Hippocampal formation (tissue), 2 donors: ENCODE results near the gene STBD1.
A peak's percentile ranks its signal among the peaks of the same experiment; 100 is the strongest.
"Not testable (repeated sequence)": the region's sequence is repeated elsewhere in the genome, so short reads cannot be mapped to it uniquely, and the experiment has no call there.

Source experiments
- DNase-seq, 2 donors: peaks; one replicate each; lab custom pipeline; 2025; lab: John Stamatoyannopoulos, UW

Gene STBD1

GRCh38 chr4:76283900-76284299 lies 22.6 kb upstream of the STBD1 start:
- DNase-seq = no peak

GRCh38 chr4:76287811-76288210 lies 18.7 kb upstream of the STBD1 start:
- not testable (repeated sequence) for DNase-seq

DNA sequence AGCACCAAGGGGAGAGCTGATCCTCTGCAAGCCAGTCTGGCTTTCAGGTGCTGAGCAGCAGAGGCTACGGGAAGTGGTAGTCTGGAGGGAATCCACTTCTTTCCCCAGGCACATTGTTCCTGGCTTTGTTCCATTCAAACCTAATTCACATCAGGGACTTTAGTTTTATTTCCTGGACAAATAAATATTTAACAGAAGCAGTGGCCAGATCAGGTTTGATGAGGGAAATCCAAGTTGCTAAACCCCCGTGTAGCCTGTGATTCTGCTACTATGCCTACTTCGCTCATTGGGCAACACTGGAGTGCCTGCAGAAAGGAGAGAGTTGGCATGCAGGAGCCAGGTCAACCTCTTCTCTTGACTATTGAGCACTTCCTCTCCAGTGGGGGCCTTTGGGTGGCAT lies 13.8 kb upstream of the STBD1 start:
- no peak for DNase-seq

- DNase-seq = no peak
Observed at GRCh38 chr4:76293772-76294171, 12.8 kb upstream of the STBD1 start.

DNA sequence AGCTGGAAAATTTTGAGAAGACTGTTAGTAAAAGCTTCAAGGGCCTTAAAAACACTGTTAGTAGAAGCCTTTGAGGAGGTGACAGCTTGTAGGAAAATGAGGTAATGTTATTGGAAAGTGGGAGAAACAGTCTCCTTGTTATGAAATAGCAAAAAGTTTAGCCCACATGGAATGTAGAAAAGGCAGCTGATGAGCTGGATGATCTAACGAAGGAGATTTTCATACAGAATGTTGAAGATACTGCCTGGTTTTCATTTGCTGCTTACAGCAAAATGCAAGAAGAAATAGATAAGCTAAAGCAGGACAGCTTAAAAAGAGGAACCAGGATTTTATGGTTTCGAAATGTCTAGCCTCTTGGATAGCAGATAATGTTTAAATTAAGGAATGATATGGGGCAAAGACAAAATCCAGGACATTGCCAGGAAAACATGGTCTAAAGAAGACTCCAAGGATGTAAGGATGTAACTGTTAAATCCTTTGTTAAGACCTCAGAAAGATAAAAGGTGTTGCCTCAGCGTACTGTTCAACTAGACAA lies 10.2 kb upstream of the STBD1 start:
- DNase-seq = no peak

DNA sequence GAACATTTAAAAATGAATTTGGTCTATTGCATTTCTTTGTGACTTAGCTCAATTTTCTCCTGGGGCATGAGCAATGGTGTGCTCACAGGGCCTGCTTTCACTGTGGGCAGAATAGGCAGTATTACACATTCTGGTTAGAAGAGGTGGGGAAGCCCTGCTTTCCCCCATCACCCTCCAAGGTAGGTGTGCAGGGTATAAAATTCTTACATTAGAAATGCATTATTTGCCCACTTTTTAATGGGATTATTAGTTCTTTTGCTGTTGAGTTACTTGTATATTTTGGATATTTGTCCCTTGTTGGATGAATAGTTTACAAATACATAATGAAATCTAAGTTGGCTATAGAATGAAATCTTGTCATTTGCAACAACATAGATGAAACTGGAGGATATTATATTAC lies 8.3 kb upstream of the STBD1 start:
- no peak for DNase-seq

DNA sequence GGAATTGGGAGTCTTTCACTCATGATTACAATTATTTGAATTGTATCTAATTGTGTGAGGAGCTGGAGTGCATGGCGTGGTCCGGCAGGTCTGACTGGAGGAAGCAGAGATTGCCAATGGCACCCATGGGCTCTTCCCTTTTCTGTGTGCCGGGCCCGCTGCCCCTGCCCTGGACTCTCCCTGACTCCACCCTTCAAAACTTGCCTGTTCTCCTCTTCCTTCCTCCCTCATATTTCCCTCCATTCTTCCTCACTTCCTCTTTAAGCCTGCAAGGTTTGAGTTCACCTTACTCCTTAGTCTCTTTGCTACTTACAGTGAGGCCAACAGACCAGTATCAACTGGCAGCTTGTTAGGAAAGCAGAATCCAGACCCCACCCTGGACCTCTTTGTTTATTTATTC lies 6.5 kb upstream of the STBD1 start:
- DNase-seq = no peak

DNA sequence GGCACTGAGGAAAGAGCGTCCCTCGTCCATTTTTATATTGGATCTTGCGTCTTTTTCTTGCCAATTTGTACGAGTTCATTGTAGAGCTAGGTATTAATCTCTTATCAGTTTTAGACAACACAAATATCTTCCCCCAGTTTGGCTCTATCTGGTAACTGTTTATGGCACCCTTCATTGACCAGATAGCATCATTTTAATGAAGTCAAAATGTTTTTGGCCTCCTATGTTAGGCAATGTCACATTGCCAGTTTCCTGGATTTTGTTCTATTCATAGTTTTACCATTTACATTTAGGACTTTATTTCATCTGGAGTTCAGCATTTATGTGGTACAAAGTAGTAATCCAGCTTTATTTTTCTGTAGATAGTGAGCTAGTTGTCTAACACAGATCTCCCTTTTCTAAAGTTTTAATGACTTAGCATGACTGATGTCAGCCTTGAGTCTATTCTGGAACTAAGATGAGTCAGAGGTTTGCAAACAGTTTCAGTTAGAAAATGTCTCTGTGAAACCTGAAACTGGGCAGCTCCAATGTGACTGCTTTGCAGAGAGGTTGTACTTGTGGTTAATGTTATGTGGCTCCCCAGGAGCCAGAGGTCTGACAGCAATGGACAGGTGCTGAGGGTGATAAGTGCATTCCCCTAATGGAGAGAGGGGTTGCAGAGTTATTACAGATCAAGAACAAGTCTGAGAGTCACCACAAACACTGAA lies 5.3 kb upstream of the STBD1 start:
- DNase-seq = no peak

- DNase-seq = no peak
Observed at GRCh38 chr4:76301775-76302162, 4.8 kb upstream of the STBD1 start.

DNA sequence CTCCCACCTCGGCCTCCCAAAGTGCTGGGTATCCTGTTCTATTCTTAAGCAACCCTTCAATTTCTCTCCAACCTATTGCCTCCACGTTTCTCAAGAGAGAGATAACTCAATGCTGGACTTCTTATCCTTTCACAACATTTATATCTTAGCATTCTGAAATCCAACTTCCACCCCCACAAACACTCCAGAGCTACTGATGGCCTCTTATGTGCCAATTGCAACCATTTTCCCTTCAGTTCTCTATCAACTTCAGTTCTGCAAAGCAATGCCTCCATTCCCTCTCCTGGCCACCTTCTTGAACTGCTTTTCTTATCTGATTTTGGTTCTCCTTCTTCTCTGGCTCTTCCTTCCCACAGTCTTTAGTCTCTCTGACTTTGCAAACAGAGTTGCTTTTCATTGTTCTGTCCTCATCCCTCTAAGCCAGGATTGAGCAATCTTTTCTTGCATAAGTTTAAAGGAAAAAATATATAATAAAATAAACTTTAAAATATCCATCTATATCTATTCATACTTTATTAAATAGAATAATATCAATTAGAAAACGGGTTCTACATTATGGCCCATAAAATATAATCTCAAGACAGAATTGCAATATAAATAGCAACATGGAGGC lies 3.6 kb upstream of the STBD1 start:
- DNase-seq = no peak

GRCh38 chr4:76305033-76305687 lies 1.4 kb upstream of the STBD1 start:
- no peak for DNase-seq

DNA sequence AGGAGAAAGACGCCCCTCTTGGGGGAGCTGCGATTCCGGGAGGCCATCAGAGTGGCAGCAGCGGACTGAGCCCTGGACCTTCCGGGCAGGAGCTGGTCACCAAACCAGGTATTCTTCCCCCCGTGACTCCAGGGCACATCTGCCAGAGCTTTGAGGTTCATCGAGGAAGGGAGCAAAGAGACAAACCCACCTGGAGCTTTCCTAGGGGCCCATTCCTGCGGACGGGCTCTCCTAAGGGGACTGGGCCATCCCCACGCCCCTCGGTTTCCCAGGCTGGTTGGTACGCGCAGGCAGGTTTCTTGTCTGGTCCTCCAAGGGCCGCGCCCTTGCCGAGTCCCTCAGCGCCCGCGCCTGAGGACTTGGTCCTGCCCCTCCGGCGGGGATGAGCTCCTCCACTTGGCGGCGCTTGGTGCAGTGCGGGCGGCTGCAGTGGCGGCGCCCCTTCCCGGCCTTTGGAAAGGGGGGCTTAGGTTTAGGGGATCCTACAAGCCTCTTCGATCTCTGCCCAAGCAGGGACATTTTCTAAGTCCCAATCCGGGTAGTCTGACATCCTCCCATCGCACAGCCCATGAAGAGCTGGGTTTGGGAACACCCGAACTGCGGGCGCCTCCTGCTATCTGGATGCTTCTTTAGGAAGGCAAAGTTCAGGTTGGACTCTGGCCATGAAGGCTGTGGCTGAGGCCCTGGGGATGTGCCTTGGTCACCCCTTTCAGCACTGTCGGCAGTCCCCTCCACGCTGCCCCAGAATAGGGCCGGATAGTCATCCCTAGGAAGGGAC lies 538 bp downstream of the STBD1 start:
- peak in 1 of 2 donors; percentile 19 for DNase-seq

DNA sequence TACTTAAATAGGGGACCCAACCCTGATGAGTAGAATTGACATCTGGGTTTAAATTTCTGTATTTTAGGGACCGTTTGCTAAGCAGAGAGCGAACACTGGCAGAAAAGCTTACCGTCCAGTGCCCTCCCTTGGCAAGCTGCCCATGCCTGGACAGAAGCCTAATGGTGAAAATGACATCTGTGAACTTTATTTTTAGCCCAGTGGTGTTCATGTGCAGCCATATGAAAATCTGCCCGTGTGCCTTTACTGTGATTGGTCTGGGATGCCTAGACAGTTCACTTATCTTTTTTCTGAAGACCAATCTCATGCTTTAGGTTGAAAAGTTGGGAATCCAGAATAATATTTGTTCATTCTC lies 1.1 kb downstream of the STBD1 start:
- DNase-seq = no peak

DNA sequence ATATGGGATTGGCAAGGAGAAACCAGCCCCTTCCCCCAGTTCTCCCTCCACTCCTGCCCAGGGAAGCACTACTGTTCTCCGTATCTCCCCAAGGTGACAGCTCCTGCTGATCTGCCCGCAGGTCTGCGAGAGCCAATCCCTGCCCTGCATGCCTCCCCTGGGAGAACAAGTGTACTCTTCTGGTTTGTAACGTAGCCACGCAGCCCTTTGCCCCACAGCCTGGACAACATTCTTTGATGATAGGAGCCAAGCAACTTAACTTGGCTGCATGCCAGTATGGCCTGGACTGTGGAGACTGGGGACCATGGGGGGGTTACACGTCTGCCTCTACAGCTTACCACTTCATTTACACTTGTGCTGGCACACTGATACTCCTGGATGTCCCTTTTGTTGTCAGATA lies 2.0 kb downstream of the STBD1 start:
- DNase-seq = no peak

DNA sequence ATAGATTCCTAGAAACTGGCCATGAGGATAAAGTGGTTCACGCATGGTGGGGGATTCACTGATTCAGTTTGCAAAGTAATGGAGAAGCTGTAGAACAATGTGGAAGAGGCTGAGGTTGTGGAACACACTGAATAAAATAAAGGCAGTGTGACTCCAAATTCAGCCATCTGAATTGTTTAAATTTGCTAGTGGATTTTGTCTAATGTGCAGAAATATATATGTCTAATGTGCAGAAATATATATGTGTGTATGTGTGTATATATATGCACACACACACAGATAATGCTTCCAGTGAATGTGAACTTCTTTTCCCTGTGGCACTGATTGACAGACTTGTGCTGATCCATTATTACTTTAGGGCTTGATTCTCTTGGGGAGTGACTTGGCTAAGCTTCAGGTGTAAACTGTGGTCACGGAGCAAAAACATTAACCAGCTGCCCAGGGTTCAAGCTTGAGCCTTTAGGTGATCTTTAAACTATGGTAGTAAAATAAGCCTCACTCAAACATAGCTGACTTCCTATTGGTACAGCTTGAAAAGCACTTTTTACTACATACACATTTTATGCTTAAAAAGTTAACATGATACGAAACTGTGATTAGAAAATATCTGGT lies 3.5 kb downstream of the STBD1 start:
- DNase-seq = no peak

DNA sequence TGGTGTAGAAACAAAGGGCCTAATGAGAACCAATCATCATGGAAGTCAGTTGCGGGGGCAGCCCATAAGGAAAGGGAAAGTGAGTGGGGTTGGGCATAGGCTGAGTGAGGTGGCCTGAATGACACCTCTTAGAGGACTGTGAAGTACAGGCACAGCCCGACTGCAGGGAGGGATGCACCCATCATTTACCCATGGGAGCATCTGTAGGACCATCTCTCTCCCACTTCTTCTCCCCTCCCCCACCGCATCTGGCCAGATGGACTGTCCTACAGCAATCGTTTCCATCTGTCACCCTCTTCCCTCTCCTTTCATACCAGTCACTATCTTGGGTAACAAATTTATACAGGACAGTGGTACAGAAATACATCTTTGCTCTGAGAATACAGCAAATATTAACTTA lies 4.2 kb downstream of the STBD1 start:
- no peak for DNase-seq

GRCh38 chr4:76311896-76312331 lies 5.4 kb downstream of the STBD1 start:
- DNase-seq = no peak

DNA sequence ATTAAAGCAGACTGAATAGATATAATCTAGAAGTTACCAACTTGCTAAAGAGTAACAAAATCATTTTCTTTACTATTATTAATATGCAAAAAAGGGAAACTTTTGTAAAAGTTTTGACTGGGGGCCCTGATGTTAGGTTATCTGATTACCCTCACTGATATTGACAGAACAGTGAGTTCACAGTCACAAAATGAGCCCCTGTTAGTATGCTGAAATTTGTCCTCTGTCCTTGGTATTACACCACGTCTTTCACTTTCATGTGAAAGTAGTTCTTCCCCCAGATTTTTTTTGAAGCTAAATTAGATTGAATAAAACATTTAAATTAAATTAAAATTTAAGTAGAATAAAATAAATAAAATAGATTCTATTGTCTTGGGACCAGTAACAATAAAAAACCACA lies 5.9 kb downstream of the STBD1 start:
- DNase-seq = no peak

GRCh38 chr4:76313547-76313946 lies 7.0 kb downstream of the STBD1 start:
- no peak for DNase-seq

DNA sequence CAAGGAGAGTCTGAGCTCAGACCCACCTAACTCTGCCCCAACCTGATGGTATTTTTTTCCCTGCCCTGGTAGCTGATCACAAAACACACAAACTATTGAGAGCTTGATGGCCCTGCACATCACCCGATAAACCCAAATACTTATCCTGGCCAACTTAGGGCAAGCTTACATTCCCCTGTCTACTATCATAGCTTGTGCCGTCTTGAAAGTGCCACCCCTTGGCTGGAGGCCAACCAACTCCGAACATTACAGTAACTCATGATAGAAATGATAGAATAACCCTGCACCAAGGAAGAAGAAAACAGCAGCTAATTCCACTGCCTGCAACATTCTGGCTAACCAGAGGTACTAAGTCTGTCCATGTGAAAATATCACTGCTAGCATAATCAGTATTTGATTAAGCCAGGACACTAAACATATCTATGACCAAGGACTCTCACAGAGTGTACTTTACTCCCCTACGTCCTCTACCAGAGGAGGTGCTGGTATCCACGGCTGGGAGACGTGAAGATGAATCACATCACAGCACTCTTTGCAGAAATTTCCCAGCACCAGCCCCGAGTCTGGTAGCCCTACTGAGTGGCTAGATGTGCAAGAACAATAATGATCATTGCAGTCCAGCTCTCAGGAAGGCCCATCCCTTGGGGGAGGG lies 8.9 kb downstream of the STBD1 start:
- no peak for DNase-seq

DNA sequence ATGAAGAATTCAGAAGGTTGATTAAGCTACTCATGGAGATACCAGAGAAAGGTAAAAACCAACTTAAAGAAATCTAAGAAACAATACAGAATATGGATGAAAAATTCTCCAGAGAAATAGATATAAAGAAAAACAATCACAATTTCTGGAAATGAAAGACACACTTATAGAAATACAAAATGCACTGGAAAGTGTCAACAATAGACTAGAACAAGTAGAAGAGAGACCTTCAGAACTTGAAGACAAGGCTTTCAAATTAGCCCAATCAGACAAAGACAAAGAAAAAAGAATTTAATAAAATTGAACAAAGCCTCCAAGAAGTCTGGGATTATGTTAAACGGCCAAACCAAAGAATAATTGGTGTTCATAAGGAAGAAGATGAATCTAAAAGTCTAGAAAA lies 9.6 kb downstream of the STBD1 start:
- DNase-seq = no peak

- DNase-seq = no peak
Observed at GRCh38 chr4:76322236-76322635, 15.7 kb downstream of the STBD1 start.
